ENCODE measurements around the gene NHSL2. TPM values are rescaled to one million over a fixed set of nuclear protein-coding genes. Genes with fewer than 3 reads are reported as not detected.

NHSL2 gene
- total RNA-seq, 3 donors from 2014 or later = 5.4 to 9.2 (median 5.8) TPM

DNA sequence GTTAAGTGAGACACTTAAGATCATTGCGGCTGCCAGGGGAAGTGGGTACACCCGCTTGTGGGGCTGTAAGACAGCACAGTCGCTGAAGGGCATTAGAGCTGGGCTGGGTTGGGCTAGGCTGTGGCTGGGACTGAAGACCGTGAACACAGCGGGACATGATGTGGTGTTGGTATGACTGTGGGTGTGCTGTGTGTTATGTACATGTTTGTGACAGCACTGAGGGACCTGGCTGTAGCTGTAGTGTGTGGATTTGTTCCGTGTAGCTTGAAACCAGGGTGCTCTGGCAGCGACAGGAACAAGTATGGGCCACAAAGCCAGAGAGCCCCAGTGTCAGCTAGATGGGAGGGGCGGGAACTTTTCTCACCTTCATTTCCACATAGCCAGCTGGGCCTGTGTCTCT lies 82.1 kb downstream of the NHSL2 start:
- H3K36me3 ChIP-seq = no peaks in the 10 kb centered on the region
- no peak for DNase-seq (ENCODE audit: low spot score in 2 of 2)
- TF ChIP-seq POLR2A (IDR thresholded peaks at IDR 0.05) (no peak), POLR2AphosphoS5 (IDR thresholded peaks at IDR 0.05) (no peak)
- TF ChIP-seq, protein P1, sequence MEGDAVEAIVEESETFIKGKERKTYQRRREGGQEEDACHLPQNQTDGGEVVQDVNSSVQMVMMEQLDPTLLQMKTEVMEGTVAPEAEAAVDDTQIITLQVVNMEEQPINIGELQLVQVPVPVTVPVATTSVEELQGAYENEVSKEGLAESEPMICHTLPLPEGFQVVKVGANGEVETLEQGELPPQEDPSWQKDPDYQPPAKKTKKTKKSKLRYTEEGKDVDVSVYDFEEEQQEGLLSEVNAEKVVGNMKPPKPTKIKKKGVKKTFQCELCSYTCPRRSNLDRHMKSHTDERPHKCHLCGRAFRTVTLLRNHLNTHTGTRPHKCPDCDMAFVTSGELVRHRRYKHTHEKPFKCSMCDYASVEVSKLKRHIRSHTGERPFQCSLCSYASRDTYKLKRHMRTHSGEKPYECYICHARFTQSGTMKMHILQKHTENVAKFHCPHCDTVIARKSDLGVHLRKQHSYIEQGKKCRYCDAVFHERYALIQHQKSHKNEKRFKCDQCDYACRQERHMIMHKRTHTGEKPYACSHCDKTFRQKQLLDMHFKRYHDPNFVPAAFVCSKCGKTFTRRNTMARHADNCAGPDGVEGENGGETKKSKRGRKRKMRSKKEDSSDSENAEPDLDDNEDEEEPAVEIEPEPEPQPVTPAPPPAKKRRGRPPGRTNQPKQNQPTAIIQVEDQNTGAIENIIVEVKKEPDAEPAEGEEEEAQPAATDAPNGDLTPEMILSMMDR (IDR thresholded peaks at IDR 0.05) = no peak
- no peak overlapping the region for H3K27ac ChIP-seq
- intact Hi-C loops (cut with DNase I; ENCODE audit: low total_unique reads) = no loop called here
- peaks cover 0 to 47% of the 10 kb centered on the region in 2 donors for H3K27me3 ChIP-seq
- H3K4me1 ChIP-seq = no peaks in the 10 kb centered on the region
- H3K4me3 ChIP-seq = no peak overlapping the region
- H3K9me3 ChIP-seq = no peaks in the 10 kb centered on the region

DNA sequence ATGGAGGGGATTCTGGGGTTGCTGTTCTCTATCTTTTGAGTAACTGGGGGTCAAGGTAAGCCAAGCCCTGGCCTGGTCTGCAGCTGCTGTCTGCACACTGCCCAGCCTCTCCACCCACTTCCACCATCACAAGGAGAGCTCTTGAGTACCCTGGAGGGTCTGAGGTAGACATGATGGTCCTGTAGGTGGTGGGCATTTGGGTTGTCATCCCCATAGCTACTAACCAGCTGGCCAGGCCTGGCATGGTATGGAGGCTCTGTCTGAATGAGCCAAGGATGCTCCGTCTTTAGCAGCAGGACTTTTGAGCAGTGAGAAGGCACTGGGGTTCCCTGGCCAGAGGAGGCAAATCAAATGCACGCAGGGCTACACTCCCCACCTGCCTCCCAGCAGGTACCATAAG lies 82.7 kb downstream of the NHSL2 start:
- no peak for DNase-seq (ENCODE audit: low spot score in 2 of 2)
- H3K36me3 ChIP-seq = no peaks in the 10 kb centered on the region
- no peaks in the 10 kb centered on the region for H3K9me3 ChIP-seq
- intact Hi-C loops (cut with DNase I; ENCODE audit: low total_unique reads) = no loop called here
- no peaks in the 10 kb centered on the region for H3K4me1 ChIP-seq
- peaks cover 0 to 50% of the 10 kb centered on the region in 2 donors for H3K27me3 ChIP-seq
- H3K27ac ChIP-seq = no peak overlapping the region
- H3K4me3 ChIP-seq = no peak overlapping the region
- TF ChIP-seq, protein P1 (IDR thresholded peaks at IDR 0.05) = no peak
- TF ChIP-seq POLR2A (IDR thresholded peaks at IDR 0.05) = no peak
- TF ChIP-seq POLR2AphosphoS5 (IDR thresholded peaks at IDR 0.05) = no peak

DNA sequence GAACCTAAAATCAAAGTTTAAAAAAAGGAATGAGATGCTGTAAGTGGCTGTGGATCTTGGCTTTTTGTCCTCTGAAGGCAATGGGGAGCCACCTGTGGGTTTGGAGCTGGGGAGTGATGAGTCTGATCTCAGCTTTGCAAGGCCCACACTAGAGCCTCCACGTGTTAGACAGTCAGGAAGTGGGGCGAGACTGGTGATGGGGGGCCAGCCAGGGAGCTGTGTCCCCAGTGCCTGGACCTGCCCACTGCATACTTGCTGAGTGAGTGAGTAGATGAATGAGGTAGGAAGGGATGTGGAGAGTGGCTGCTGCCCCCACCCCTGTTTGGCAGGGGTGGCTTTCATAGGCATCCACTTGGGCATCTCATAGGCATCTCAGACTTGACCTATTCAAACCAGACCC lies 84.0 kb downstream of the NHSL2 start:
- H3K4me1 ChIP-seq = no peaks in the 10 kb centered on the region
- peaks cover 0 to 58% of the 10 kb centered on the region in 2 donors for H3K27me3 ChIP-seq
- no peaks in the 10 kb centered on the region for H3K36me3 ChIP-seq
- H3K27ac ChIP-seq = no peak overlapping the region
- no peaks in the 10 kb centered on the region for H3K9me3 ChIP-seq
- intact Hi-C loops (cut with DNase I; ENCODE audit: low total_unique reads) = no loop called here
- no peak for DNase-seq (ENCODE audit: low spot score in 2 of 2)
- TF ChIP-seq, protein P1 (IDR thresholded peaks at IDR 0.05) = no peak
- TF ChIP-seq POLR2A (IDR thresholded peaks at IDR 0.05) = no peak
- TF ChIP-seq POLR2AphosphoS5 (IDR thresholded peaks at IDR 0.05) = no peak
- H3K4me3 ChIP-seq = no peak overlapping the region

DNA sequence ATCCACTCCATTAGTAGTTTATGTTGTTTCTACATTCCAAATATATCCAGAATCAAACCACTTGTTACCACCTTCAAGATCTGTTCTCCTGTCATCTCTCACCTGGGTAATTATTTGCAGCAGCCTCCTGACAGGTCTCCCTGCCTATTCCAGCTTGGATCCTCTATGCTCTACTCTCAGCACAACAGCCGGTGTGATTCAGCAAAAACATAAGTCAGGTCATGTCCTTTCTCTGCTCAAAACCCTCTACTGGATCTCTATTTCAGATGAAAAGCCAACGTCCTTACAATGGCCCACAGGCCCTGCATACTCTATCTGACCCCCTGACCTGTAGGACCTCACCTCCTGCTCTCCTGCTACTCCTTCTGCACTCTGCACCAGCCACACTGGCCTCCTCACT lies 84.5 kb downstream of the NHSL2 start:
- no peak for DNase-seq (ENCODE audit: low spot score in 2 of 2)
- peaks cover 0 to 59% of the 10 kb centered on the region in 2 donors for H3K27me3 ChIP-seq
- no peaks in the 10 kb centered on the region for H3K36me3 ChIP-seq
- H3K4me3 ChIP-seq = no peak overlapping the region
- intact Hi-C loops (cut with DNase I; ENCODE audit: low total_unique reads) = no loop called here
- no peaks in the 10 kb centered on the region for H3K9me3 ChIP-seq
- no peak overlapping the region for H3K27ac ChIP-seq
- no peaks in the 10 kb centered on the region for H3K4me1 ChIP-seq
- TF ChIP-seq, protein P1 (IDR thresholded peaks at IDR 0.05) = no peak
- TF ChIP-seq POLR2A (IDR thresholded peaks at IDR 0.05) = no peak

DNA sequence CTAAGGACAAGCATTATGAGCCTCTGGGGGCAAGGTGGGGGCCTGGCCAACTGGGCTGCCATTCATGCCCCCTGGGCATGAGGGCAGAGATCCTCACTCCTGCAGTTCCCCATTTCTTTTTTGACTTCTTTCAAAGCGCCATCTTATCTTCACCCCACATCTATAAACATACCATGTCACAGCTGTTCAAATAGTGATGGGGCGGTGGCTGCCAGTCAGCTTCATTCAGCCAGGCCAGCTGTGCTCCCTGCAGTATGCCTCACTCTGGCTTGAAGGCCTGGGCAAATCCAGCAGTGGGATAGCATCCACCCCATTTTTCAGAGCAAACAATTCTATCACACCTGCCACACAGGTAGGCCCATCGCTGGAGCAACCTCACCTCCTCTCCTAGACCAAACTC lies 85.5 kb downstream of the NHSL2 start:
- intact Hi-C loops (cut with DNase I; ENCODE audit: low total_unique reads) = no loop called here
- H3K36me3 ChIP-seq = no peaks in the 10 kb centered on the region
- H3K27ac ChIP-seq = no peak overlapping the region
- H3K4me3 ChIP-seq = no peak overlapping the region
- peaks cover 0 to 69% of the 10 kb centered on the region in 2 donors for H3K27me3 ChIP-seq
- no peak for DNase-seq (ENCODE audit: low spot score in 2 of 2)
- no peaks in the 10 kb centered on the region for H3K9me3 ChIP-seq
- TF ChIP-seq POLR2A (IDR thresholded peaks at IDR 0.05) = no peak
- TF ChIP-seq POLR2AphosphoS5 (IDR thresholded peaks at IDR 0.05) = no peak
- TF ChIP-seq, protein P1 (IDR thresholded peaks at IDR 0.05) = no peak
- H3K4me1 ChIP-seq = no peaks in the 10 kb centered on the region
